Measurements from ENCODE around the gene RAD52.

Gene RAD52

DNA sequence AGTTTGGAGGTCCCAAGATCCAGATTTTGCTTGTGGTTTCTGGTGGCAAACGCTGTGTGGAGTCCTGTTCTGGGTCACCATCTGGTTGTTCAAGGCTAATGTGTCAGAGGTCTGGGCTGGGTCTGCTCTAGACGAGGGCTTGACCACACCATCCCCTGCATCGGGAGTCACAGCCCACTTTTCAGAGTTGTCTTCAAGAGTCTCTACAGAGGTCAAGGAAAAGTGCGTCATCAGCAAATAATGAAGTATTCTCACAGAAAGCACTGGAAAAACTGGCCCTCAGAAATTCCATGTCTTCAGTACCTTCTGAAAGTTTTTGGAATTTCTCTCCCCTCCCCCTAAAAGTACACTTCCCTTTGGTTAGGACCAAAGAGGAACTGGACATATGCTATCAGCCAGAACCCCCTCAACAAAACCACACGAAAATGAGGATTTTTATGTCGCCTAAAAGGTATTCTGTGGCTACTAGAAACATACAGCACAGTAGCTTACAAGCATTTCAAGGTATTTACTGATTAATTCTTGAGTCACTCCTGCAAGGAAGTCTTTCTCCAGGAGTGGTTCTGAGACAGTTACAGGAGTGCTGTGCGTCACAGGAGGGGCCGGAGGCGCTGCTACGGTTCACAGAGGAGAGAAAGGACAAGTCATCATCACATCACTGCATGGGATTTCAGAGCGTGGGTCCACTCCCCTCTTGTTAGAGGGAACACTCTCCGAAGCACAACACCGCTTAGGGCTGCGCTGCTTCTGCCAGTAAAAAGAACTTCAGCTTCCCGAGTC is 35.4 kb downstream of the RAD52 start:
- DNase-seq (ENCODE audit: low spot score) = peak; percentile 51

- DNase-seq (ENCODE audit: low spot score) = no peak
Observed at GRCh38 chr12:912466-913235, 36.8 kb downstream of the RAD52 start.

DNA sequence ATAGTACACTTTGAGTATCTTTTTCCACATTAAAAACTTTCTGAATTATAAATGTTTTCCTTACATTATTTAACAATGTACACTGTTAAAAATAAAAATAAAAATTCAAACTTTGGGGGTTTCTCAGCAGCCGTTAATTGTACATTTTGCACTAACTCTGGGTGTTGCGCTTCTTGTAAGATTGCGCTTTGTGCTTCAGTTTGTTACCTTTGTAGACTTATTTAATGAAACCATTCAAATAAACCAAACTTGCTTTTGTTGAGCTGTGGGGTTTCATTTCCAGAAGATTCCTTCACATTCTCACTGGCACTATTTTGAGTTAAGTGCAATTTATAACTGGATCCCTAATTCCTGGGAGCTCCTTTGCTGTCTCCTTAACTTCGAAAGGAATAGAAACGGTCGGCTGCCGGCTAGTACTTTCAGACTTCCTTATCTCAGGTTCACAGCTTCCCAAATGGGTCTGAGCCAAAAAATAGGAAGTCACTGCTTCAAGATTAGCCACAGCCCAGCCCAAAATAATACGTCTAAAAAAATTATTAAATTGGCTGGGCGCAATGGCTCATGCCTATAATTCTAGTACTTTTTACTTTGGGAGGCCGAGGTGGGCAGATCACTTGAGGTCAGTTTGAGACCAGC is 38.2 kb downstream of the RAD52 start:
- no peak for DNase-seq (ENCODE audit: low spot score)

- DNase-seq (ENCODE audit: low spot score) = no peak
Observed at GRCh38 chr12:910416-910815, 39.1 kb downstream of the RAD52 start.

GRCh38 chr12:909861-910260 is 39.6 kb downstream of the RAD52 start:
- no peak for DNase-seq (ENCODE audit: low spot score)

- DNase-seq (ENCODE audit: low spot score) = no peak
Observed at GRCh38 chr12:907413-908185, 41.9 kb downstream of the RAD52 start.

GRCh38 chr12:906062-906585 is 43.4 kb downstream of the RAD52 start:
- DNase-seq (ENCODE audit: low spot score) = no peak

GRCh38 chr12:905261-906031 is 44.0 kb downstream of the RAD52 start:
- no peak for DNase-seq (ENCODE audit: low spot score)

DNA sequence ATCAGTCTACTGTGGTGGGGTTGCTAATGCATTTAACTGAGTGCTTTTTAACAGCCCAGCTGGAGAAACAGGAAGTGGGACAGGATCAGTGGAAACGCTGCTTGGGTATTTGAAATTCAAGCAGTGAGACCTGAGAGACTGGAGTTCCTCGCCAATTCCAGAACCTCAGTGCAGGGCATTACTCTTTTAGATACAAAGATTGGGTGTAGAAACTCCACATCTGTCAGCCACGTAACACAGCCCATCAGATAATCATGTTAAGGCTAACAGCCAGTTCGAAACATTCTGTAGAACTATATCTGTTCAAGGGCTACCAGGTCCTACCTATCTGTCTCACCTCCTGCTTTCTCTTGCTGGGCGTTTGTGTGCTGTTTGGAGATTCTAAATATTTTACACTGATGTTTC is 45.5 kb downstream of the RAD52 start:
- DNase-seq (ENCODE audit: low spot score) = no peak

DNA sequence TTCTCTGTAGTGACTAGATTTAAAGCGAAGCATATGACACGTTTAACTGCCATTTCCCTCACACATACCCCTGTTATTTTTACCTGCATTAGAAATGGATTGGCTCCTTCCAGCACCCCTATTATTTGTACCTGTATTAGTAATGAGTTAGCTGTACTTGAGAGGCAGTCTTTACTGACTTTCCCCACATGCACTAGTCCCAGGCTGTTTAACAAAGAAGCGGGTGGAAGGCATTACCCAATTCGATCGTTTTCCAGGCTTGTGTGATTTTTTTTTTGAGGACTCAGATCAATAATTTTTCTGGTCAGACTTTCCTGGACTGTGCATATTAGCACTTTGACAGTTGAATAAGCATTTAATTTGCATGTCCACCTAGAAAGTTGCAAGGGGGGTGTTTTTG is 46.4 kb downstream of the RAD52 start:
- DNase-seq (ENCODE audit: low spot score) = no peak

DNA sequence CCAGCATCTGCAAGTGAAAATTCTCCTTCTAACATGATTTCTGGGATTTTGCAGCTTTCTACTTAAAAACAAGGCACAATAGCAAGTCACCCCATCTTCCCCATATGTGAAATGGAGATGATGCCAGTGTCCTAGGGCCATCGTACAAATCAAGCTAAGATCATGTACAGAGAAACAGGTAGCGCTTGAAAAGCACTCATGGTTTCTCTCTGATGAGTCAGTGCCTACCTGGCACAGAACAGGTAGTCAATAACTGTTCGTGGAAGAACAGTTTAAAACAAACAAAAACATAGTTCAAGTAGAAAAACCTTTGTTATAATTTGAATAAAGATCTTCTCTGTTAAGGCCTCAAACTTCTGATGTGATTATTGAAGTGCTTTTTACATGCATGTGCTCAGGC is 46.9 kb downstream of the RAD52 start:
- DNase-seq (ENCODE audit: low spot score) = no peak

GRCh38 chr12:897386-897785 is 52.1 kb downstream of the RAD52 start:
- no peak for DNase-seq (ENCODE audit: low spot score)

DNA sequence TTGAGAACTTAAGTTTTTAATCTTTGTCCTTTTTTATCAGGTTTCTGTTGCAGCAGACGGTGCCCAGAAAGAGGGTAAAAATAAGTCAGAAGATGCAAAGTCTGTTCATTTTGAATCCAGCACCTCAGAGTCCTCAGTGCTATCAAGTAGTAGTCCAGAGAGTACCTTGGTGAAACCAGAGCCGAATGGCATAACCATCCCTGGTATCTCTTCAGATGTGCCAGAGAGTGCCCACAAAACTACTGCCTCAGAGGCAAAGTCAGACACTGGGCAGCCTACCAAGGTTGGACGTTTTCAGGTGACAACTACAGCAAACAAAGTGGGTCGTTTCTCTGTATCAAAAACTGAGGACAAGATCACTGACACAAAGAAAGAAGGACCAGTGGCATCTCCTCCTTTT is 53.5 kb downstream of the RAD52 start:
- DNase-seq (ENCODE audit: low spot score) = no peak

GRCh38 chr12:894226-894625 is 55.3 kb downstream of the RAD52 start:
- DNase-seq (ENCODE audit: low spot score) = no peak

DNA sequence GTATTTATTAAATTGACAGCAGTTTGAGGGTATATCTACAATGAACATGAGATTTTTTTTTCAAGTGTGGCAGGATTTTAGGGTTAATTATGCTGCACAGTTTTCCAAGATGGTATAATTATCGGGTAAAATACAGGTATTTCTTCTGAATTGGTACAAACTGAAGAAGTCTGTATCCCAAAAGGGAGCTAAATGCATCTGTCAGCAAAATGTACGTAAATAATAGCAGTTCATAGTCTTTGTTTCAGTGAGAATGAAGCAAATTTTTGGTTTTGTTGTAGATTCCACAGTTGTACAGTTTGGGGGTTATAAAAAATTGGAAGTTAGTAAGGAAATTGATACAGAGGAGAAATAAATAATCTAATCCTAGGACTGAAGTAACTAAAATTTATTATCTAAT is 63.3 kb downstream of the RAD52 start:
- DNase-seq (ENCODE audit: low spot score) = no peak

- DNase-seq (ENCODE audit: low spot score) = no peak
Observed at GRCh38 chr12:885701-886100, 63.8 kb downstream of the RAD52 start.

GRCh38 chr12:884746-885414 is 64.6 kb downstream of the RAD52 start:
- no peak for DNase-seq (ENCODE audit: low spot score)

DNA sequence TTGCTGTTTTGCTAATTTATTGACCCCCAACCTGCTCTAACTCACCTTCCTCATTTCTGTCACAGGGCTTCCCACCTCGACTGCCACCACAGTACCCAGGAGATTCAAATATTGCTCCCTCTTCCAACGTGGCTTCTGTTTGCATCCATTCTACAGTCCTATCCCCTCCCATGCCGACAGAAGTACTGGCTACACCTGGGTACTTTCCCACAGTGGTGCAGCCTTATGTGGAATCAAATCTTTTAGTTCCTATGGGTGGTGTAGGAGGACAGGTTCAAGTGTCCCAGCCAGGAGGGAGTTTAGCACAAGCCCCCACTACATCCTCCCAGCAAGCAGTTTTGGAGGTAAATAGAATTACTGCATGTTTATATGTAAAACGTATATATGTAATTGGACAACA is 68.8 kb downstream of the RAD52 start:
- DNase-seq (ENCODE audit: low spot score) = no peak

GRCh38 chr12:879641-880040 is 69.9 kb downstream of the RAD52 start:
- peak; percentile 29 for DNase-seq (ENCODE audit: low spot score)

GRCh38 chr12:873954-874353 is 75.5 kb downstream of the RAD52 start:
- no peak for DNase-seq (ENCODE audit: low spot score)

DNA sequence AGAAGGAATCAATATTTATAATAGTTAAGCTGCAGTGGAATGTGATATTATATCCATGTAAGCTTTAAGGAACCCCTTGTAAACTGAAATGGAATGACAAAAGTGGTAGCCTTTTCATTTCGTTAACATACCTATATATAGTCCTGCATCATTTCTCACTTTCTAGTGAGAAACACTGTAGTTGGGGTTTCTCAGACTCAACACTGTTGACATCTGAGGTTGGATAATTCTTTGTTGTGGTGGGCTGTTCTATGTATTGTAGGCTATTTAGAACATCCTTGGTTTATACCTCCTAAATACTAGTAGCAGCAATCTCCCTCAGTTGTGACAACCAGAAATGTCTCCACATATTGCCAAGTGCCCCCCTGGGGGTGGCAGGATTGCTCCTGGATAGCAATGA is 79.1 kb downstream of the RAD52 start:
- DNase-seq (ENCODE audit: low spot score) = no peak
